Measurements from ENCODE around the gene NTF4.
A peak's percentile ranks its signal among the peaks of the same experiment; 100 is the strongest.

The NTF4 gene

DNA sequence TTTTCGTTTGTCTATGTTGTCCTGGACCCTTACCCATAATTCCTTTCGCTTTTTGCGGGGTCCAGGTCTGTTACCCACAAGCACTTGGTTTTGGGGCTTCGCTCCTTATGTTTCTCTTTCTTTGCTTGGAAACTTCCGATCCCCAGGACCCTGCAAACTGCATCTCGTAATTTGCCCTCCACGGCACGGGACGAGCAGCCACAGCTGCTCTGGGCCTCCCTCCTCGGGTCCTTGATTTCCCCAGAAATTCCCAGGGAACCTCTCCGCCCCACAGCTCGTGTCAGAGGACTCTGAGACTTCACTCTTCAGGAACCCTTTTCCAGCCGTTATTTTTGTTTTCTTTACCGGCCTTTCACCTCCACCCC lies 21.2 kb upstream of the NTF4 start:
- no peak for TF ChIP-seq SIN3A (IDR thresholded peaks at IDR 0.05; ENCODE audit: borderline replicate concordance, insufficient read depth, low read length)
- no peak for TF ChIP-seq FOXP2 (optimal IDR thresholded peaks at IDR 0.05; ENCODE audit: borderline replicate concordance, extremely low read depth, extremely low read length, insufficient read depth)
- TF ChIP-seq, protein P1, sequence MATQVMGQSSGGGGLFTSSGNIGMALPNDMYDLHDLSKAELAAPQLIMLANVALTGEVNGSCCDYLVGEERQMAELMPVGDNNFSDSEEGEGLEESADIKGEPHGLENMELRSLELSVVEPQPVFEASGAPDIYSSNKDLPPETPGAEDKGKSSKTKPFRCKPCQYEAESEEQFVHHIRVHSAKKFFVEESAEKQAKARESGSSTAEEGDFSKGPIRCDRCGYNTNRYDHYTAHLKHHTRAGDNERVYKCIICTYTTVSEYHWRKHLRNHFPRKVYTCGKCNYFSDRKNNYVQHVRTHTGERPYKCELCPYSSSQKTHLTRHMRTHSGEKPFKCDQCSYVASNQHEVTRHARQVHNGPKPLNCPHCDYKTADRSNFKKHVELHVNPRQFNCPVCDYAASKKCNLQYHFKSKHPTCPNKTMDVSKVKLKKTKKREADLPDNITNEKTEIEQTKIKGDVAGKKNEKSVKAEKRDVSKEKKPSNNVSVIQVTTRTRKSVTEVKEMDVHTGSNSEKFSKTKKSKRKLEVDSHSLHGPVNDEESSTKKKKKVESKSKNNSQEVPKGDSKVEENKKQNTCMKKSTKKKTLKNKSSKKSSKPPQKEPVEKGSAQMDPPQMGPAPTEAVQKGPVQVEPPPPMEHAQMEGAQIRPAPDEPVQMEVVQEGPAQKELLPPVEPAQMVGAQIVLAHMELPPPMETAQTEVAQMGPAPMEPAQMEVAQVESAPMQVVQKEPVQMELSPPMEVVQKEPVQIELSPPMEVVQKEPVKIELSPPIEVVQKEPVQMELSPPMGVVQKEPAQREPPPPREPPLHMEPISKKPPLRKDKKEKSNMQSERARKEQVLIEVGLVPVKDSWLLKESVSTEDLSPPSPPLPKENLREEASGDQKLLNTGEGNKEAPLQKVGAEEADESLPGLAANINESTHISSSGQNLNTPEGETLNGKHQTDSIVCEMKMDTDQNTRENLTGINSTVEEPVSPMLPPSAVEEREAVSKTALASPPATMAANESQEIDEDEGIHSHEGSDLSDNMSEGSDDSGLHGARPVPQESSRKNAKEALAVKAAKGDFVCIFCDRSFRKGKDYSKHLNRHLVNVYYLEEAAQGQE (IDR thresholded peaks at IDR 0.05; ENCODE audit: insufficient read depth in 1 of 2, low read depth in 2 of 2, low read length in 2 of 2) = no peak
- no peak for TF ChIP-seq TAF1 (IDR thresholded peaks at IDR 0.05; ENCODE audit: borderline replicate concordance, insufficient read depth, low read length)
- TF ChIP-seq POLR2AphosphoS5 (IDR thresholded peaks at IDR 0.05; ENCODE audit: low read depth, low read length) = no peak; the same call in 1 of the 2 replicates

DNA sequence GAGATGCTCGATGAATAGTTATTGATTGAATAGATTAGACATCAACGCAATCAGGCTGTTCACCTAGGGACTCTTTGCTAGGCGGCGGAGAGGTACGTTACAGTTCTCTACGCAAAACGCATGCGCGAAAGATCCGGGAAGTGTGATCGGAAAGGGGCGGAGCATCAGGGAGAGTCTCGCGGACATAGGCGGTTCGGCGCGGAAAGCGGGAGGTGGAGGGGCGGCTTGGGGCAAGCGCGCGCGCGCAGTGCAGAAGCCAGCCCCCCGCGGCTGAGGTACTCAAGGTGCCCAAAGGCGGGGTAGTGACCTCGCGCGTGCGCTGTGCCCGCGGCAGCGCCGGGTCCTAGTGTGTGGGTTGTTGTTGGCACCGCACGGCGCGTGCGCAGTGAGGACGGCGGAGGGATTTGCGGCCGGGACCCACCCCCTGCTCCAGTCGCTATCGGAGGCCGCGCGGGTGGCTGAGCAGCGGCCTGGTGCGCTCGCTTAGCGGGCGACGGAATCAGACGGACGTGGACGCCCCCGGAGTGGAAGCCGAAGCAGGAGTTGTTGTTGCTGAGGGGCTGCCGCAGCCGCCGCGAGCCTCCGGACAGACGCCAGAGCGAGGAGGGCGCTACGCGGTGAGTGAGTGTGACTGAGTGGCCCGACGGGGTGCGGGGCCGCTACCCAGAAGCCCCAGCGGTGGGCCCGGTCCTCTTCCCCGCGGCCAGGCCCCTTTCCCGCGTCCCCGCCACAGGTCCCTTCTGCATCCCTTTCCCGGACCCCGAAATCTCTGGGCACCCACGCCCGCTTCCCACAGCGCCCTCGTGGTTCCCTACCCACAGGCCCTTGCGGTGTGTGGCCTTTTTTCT lies 20.6 kb upstream of the NTF4 start, which contains the start of gene SNRNP70:
Gene SNRNP70 (plus strand): TSS at position 432 of the 848 bp plus-strand sequence. CDS start 964 bp downstream, outside the sequence.
- TF ChIP-seq TAF1 (IDR thresholded peaks at IDR 0.05; ENCODE audit: borderline replicate concordance, insufficient read depth, low read length) (peak; percentile 97), SIN3A (IDR thresholded peaks at IDR 0.05; ENCODE audit: borderline replicate concordance, insufficient read depth, low read length) (peak; percentile 67; the same call in 1 of the 2 replicates), POLR2AphosphoS5 (IDR thresholded peaks at IDR 0.05; ENCODE audit: low read depth, low read length) (peak; percentile 96), FOXP2 (optimal IDR thresholded peaks at IDR 0.05; ENCODE audit: borderline replicate concordance, extremely low read depth, extremely low read length, insufficient read depth) (peak; percentile 92)
- TF ChIP-seq, protein P1 (IDR thresholded peaks at IDR 0.05; ENCODE audit: insufficient read depth in 1 of 2, low read depth in 2 of 2, low read length in 2 of 2) = peak; percentile 31 to 60; a peak in 1 of 4 replicates

DNA sequence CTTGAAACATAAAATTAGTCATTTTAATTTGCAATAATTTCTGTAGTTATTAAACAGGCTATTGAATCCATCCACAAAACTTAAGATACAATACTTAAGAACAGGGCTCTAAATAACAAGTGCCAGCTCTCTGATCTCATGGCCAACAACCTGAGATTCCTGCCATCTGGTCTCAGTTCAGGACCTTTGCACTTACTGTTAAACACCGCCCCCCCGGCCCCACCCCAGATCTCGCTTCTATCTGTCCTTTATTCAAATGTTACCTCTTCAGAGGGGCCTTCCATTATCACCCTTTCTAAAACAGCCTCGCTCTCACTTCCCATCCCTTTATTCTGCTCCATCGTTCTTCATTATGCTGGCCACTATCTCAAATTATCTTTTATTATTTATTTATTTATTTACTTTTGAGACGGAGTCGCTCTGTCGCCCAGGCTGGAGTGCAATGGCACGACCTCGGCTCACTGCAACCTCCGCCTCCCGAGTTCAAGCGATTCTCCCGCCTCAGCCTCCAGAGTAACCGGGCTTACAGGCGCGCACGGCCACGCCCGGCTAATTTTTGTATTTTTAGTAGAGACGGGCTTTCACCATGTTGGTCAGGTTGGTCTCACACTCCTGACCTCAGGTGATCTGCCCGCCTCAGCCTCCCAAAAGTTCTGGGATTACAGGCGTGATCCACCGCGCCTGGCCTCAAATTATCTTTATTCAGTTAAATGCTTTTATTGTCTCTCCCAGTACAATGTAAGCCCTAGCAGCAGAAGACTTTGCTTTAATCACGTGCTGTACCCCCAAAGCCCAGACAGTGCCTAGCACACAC lies 19.8 kb upstream of the NTF4 start:
- TF ChIP-seq, protein P1 (IDR thresholded peaks at IDR 0.05; ENCODE audit: insufficient read depth in 1 of 2, low read depth in 2 of 2, low read length in 2 of 2) = no peak
- no peak for TF ChIP-seq FOXP2 (optimal IDR thresholded peaks at IDR 0.05; ENCODE audit: borderline replicate concordance, extremely low read depth, extremely low read length, insufficient read depth)
- TF ChIP-seq SIN3A (IDR thresholded peaks at IDR 0.05; ENCODE audit: borderline replicate concordance, insufficient read depth, low read length) = no peak
- no peak for TF ChIP-seq TAF1 (IDR thresholded peaks at IDR 0.05; ENCODE audit: borderline replicate concordance, insufficient read depth, low read length)
- no peak for TF ChIP-seq POLR2AphosphoS5 (IDR thresholded peaks at IDR 0.05; ENCODE audit: low read depth, low read length)

DNA sequence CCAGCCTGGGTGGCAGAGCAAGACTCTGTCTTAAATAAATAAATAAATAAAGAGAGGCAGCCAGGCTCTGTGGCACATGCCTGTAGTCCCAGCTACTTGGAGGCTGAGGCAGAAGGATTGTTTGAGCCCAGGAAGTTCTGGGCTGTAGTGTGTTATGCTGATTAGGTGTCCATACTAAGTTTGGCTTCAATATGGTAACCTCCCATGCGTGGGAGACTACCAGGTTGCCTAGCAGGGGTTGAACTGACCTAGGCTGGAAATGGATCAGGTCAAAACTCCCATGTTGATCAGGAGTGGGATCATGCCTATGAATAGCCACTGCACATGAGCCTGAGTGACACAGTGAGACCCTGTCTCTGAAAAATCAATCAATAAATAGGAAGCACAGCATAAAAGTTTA lies 16.7 kb upstream of the NTF4 start:
- no peak for TF ChIP-seq TAF1 (IDR thresholded peaks at IDR 0.05; ENCODE audit: borderline replicate concordance, insufficient read depth, low read length)
- TF ChIP-seq, protein P1 (IDR thresholded peaks at IDR 0.05; ENCODE audit: insufficient read depth in 1 of 2, low read depth in 2 of 2, low read length in 2 of 2) = no peak
- TF ChIP-seq POLR2AphosphoS5 (IDR thresholded peaks at IDR 0.05; ENCODE audit: low read depth, low read length) = no peak
- no peak for TF ChIP-seq FOXP2 (optimal IDR thresholded peaks at IDR 0.05; ENCODE audit: borderline replicate concordance, extremely low read depth, extremely low read length, insufficient read depth)
- TF ChIP-seq SIN3A (IDR thresholded peaks at IDR 0.05; ENCODE audit: borderline replicate concordance, insufficient read depth, low read length) = no peak

Measured in PFSK-1 (cell line).